Measurements from ENCODE around the gene CXorf65.

- TF ChIP-seq, protein P1, sequence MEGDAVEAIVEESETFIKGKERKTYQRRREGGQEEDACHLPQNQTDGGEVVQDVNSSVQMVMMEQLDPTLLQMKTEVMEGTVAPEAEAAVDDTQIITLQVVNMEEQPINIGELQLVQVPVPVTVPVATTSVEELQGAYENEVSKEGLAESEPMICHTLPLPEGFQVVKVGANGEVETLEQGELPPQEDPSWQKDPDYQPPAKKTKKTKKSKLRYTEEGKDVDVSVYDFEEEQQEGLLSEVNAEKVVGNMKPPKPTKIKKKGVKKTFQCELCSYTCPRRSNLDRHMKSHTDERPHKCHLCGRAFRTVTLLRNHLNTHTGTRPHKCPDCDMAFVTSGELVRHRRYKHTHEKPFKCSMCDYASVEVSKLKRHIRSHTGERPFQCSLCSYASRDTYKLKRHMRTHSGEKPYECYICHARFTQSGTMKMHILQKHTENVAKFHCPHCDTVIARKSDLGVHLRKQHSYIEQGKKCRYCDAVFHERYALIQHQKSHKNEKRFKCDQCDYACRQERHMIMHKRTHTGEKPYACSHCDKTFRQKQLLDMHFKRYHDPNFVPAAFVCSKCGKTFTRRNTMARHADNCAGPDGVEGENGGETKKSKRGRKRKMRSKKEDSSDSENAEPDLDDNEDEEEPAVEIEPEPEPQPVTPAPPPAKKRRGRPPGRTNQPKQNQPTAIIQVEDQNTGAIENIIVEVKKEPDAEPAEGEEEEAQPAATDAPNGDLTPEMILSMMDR (IDR thresholded peaks at IDR 0.05): no peak
- no peak for TF ChIP-seq POLR2A (IDR thresholded peaks at IDR 0.05)
These were observed 38.9 kb downstream of the CXorf65 start for GRCh38 chrX:71067712-71068043.
